ENCODE results near the gene TTYH2. TPM values are rescaled to one million over a fixed set of nuclear protein-coding genes. Genes with fewer than 3 reads are reported as not detected.
A peak's percentile ranks its signal among the peaks of the same experiment; 100 is the strongest.

TTYH2 gene
- total and polyA plus RNA-seq, 12 donors: 8.6 to 36.3 (median 24.8) TPM

GRCh38 chr17:74205274-74205673 is 8.1 kb upstream of the TTYH2 start:
- intact Hi-C loops (cut with DNase I): loop anchor here in 2 of 10 donors (5.0 to 10.0 kb wide), 2 partner anchors 97 to 540 kb away; partner anchors contain the start of gene NHERF1 (in 1 of the 2)
- H3K4me3 ChIP-seq: peak overlapping the region in 1 of 10 donors; percentile 99
- H3K9me3 ChIP-seq: no peaks in the 10 kb centered on the region
- H3K36me3 ChIP-seq: peaks cover 0 to 60% (median 22%) of the 10 kb centered on the region in 9 donors
- 81 to 86% methylated on average over 3 of the region's 3 CpGs for WGBS, 2 donors
- ATAC-seq (no peak), DNase-seq (no peak)
- no peak for TF ChIP-seq CTCF (IDR thresholded peaks at IDR 0.05)
- peaks cover 0 to 20% (median 15%) of the 10 kb centered on the region in 7 donors for H3K27me3 ChIP-seq
- H3K27ac ChIP-seq: no peak overlapping the region
- peaks cover 9 to 60% (median 49%) of the 10 kb centered on the region in 9 donors for H3K4me1 ChIP-seq

GRCh38 chr17:74206332-74206818 is 7.0 kb upstream of the TTYH2 start:
- TF ChIP-seq CTCF (IDR thresholded peaks at IDR 0.05): no peak
- ATAC-seq: no peak
- Histone ChIP-seq H3K36me3 (peaks cover 0 to 71% (median 22%) of the 10 kb centered on the region in 9 donors), H3K27me3 (peaks cover 0 to 9% (median 4%) of the 10 kb centered on the region in 7 donors), H3K4me1 (peaks cover 17 to 71% (median 60%) of the 10 kb centered on the region in 9 donors), H3K27ac (no peak overlapping the region), H3K9me3 (no peaks in the 10 kb centered on the region), H3K4me3 (no peak overlapping the region)
- DNase-seq: no peak
- WGBS, 2 donors: 60 to 62% methylated on average over 5 of the region's 5 CpGs
- intact Hi-C loops (cut with DNase I): loop anchor here in 2 of 10 donors (5.0 to 10.0 kb wide), 2 partner anchors 96 to 538 kb away; partner anchors contain the start of gene NHERF1 (in 1 of the 2)

- peak; percentile 96 to 99 (median 97) for TF ChIP-seq CTCF (IDR thresholded peaks at IDR 0.05)
- Histone ChIP-seq H3K27me3 (no peaks in the 10 kb centered on the region), H3K4me1 (peaks cover 25 to 90% (median 79%) of the 10 kb centered on the region in 9 donors), H3K27ac (peak overlapping the region in 5 of 10 donors; percentile 4 to 88 (median 46)), H3K4me3 (no peak overlapping the region), H3K36me3 (peaks cover 0 to 59% (median 22%) of the 10 kb centered on the region in 9 donors), H3K9me3 (no peaks in the 10 kb centered on the region)
- DNase-seq (peak; percentile 66 to 73), ATAC-seq (peak in 5 of 8 donors; percentile 23 to 43 (median 30))
- intact Hi-C loops (cut with DNase I): loop anchor here in 9 of 10 donors (1.0 to 10.0 kb wide), 9 partner anchors 67 to 244 kb away; partner anchors contain the start of gene BTBD17 (in 4 of the 9)
- WGBS, 2 donors: 39 to 40% methylated on average over 18 of the region's 18 CpGs
Observed at GRCh38 chr17:74210191-74211140, 2.9 kb upstream of the TTYH2 start.
